ENCODE results near the gene HOXC11.
A peak's percentile ranks its signal among the peaks of the same experiment; 100 is the strongest.

HOXC11 gene

GRCh38 chr12:53983568-53983949 lies 10.6 kb downstream of the HOXC11 start:
- Histone ChIP-seq H3K36me3 (no peaks in the 10 kb centered on the region), H3K4me3 (ENCODE audit: low read depth in 1 of 2, low read length in 1 of 2) (peak overlapping the region in 1 of 2 experiments; percentile 10), H3K27me3 (peaks cover 100% of the 10 kb centered on the region), H3K9me3 (no peaks in the 10 kb centered on the region), H3K27ac (no peak overlapping the region), H3K4me1 (ENCODE audit: control insufficient read depth in 1 of 2, insufficient read depth in 1 of 2, low read depth in 1 of 2, low read length in 1 of 2) (peaks cover 17 to 31% of the 10 kb centered on the region in 2 experiments)
- TF ChIP-seq CTCF (IDR thresholded peaks at IDR 0.05): no peak

- Histone ChIP-seq H3K4me1 (ENCODE audit: control insufficient read depth in 1 of 2, insufficient read depth in 1 of 2, low read depth in 1 of 2, low read length in 1 of 2) (peaks cover 17 to 31% of the 10 kb centered on the region in 2 experiments), H3K4me3 (ENCODE audit: low read depth in 1 of 2, low read length in 1 of 2) (peak overlapping the region in 1 of 2 experiments; percentile 10), H3K27ac (no peak overlapping the region), H3K36me3 (no peaks in the 10 kb centered on the region), H3K27me3 (peaks cover 100% of the 10 kb centered on the region), H3K9me3 (no peaks in the 10 kb centered on the region)
- TF ChIP-seq CTCF (IDR thresholded peaks at IDR 0.05): no peak
Observed at GRCh38 chr12:53983950-53984572, 11.1 kb downstream of the HOXC11 start.

GRCh38 chr12:53984901-53985691 lies 12.2 kb downstream of the HOXC11 start, which contains the start of gene HOXC10:
HOXC10 (plus strand) TSS chr12:53985146; CDS start chr12:53985260, 114 bp downstream.
- no peak within 1 kb of the TSS for H3K27ac ChIP-seq
- no peaks in the 10 kb centered on the region for H3K9me3 ChIP-seq
- H3K4me3 ChIP-seq (ENCODE audit: low read depth in 1 of 2, low read length in 1 of 2): peak within 1 kb of the TSS in 1 of 2 experiments; percentile 17
- no peak for TF ChIP-seq CTCF (IDR thresholded peaks at IDR 0.05)
- H3K27me3 ChIP-seq: peaks cover 100% of the 10 kb centered on the region
- peaks cover 17 to 31% of the 10 kb centered on the region in 2 experiments for H3K4me1 ChIP-seq (ENCODE audit: control insufficient read depth in 1 of 2, insufficient read depth in 1 of 2, low read depth in 1 of 2, low read length in 1 of 2)
- no peaks in the 10 kb centered on the region for H3K36me3 ChIP-seq

- no peak for TF ChIP-seq CTCF (IDR thresholded peaks at IDR 0.05)
- H3K27me3 ChIP-seq: peaks cover 100% of the 10 kb centered on the region
- H3K4me1 ChIP-seq (ENCODE audit: control insufficient read depth in 1 of 2, insufficient read depth in 1 of 2, low read depth in 1 of 2, low read length in 1 of 2): peaks cover 17 to 31% of the 10 kb centered on the region in 2 experiments
- H3K36me3 ChIP-seq: no peaks in the 10 kb centered on the region
- H3K4me3 ChIP-seq (ENCODE audit: low read depth in 1 of 2, low read length in 1 of 2): no peak overlapping the region
- H3K9me3 ChIP-seq: no peaks in the 10 kb centered on the region
- no peak overlapping the region for H3K27ac ChIP-seq
Observed at GRCh38 chr12:53985692-53985993, 12.7 kb downstream of the HOXC11 start.

GRCh38 chr12:53985994-53986685 lies 13.2 kb downstream of the HOXC11 start:
- peaks cover 100% of the 10 kb centered on the region for H3K27me3 ChIP-seq
- H3K27ac ChIP-seq: no peak overlapping the region
- H3K4me3 ChIP-seq (ENCODE audit: low read depth in 1 of 2, low read length in 1 of 2): no peak overlapping the region
- peaks cover 17 to 31% of the 10 kb centered on the region in 2 experiments for H3K4me1 ChIP-seq (ENCODE audit: control insufficient read depth in 1 of 2, insufficient read depth in 1 of 2, low read depth in 1 of 2, low read length in 1 of 2)
- H3K9me3 ChIP-seq: no peaks in the 10 kb centered on the region
- TF ChIP-seq CTCF (IDR thresholded peaks at IDR 0.05): no peak
- no peaks in the 10 kb centered on the region for H3K36me3 ChIP-seq
